ENCODE data around the gene GPHB5.
"Not testable (repeated sequence)": the region's sequence is repeated elsewhere in the genome, so short reads cannot be mapped to it uniquely, and the experiment has no call there.

Gene GPHB5

GRCh38 chr14:63292805-63293204, 25.9 kb downstream of the GPHB5 start:
- no peak for DNase-seq

- no peak for DNase-seq
These were observed 27.8 kb downstream of the GPHB5 start for GRCh38 chr14:63290741-63291430.

- no peak for DNase-seq
These were observed 29.9 kb downstream of the GPHB5 start for GRCh38 chr14:63288853-63289252.

DNA sequence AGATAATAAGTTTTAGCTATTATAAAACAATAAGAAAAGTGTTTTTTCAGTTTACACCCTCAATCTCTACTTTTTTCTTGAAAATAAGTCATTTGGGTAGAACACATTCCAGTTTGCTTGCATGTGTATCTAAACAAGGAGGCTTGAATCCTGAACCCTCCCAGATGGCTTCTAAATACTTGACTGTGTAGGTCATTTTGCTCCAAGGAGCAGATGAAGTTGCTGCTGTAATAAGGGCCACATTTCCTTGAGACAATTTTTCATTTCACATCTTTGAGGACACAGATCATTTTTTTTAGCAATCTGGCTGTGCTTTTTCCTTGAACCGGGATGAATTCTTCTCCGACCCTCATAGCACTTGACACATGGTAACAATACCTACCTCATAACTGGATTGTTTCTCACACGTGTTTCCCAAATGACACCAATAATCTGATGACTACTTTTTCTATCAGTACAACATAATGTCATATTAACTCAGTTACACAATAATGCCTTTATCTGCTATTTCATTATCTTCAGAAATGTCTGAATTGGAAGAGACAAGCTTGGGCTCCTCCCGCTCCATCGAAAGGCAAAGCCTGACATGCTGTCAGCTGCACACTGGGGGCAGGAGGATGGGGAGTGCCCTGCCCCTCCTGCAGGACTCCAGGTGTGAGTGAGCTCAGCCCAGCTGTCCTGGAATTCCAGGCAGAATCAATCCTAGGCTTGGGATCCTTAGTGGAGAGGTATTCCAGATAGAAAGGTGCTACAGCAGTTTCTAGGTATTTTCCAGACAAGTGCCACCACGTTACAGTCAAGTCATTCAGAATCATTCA, 30.9 kb downstream of the GPHB5 start:
- no peak for DNase-seq

- no peak for DNase-seq
These were observed 32.7 kb downstream of the GPHB5 start for GRCh38 chr14:63286071-63286470.

GRCh38 chr14:63283884-63284248, 34.9 kb downstream of the GPHB5 start:
- no peak for DNase-seq

GRCh38 chr14:63282997-63283883, 35.5 kb downstream of the GPHB5 start:
- no peak for DNase-seq

GRCh38 chr14:63279933-63280332, 38.8 kb downstream of the GPHB5 start:
- DNase-seq = not testable (repeated sequence)

DNA sequence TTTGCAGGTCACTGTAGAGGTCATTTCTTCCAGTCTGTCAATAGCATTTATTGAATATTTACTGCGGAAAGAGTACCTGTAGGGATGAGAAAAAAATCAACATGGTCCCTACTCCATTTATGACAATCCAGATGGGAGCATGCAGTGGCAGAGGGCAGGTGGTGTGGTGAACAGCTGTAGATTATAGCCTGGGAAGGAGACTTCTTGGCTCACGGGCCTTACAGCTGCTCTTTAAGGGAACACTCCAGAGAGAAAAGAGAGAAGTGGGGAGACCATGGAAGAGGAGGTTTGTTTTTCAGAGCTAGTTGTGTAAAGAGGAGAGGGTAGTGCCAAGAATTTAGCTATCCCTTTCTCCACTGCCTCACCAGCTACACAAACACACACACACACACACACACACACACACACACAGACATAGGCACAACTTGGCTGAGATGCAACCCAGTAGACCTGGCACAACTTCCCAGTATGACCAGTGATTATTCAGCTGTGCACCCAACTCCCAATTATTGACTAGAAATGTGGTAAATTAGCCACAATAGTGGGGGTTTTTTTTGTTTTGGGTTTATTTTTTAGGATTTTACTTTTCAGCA, 41.0 kb downstream of the GPHB5 start:
- no peak for DNase-seq

- no peak for DNase-seq
These were observed 42.0 kb downstream of the GPHB5 start for GRCh38 chr14:63276492-63277342.

DNA sequence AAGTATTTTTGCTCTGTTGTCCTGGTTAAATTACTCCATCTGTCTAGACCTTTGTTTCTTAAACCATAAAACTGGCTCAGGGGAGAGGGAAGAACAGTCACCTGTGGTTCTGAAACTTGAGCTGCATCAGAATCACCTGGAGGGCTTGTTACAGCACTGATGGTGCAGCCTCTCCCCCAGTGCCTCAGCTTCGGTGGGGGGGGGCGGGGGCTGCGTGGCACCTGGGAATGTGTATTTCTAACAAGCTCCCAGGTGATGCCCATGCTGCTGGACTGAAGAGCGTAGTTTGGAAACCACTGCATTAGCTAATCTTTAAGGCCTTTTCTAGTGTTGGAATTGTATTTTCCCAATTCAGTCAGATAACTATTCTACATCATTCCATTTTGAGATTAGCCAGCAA, 42.7 kb downstream of the GPHB5 start:
- no peak for DNase-seq

GRCh38 chr14:63275611-63276010, 43.1 kb downstream of the GPHB5 start:
- DNase-seq = no peak

DNA sequence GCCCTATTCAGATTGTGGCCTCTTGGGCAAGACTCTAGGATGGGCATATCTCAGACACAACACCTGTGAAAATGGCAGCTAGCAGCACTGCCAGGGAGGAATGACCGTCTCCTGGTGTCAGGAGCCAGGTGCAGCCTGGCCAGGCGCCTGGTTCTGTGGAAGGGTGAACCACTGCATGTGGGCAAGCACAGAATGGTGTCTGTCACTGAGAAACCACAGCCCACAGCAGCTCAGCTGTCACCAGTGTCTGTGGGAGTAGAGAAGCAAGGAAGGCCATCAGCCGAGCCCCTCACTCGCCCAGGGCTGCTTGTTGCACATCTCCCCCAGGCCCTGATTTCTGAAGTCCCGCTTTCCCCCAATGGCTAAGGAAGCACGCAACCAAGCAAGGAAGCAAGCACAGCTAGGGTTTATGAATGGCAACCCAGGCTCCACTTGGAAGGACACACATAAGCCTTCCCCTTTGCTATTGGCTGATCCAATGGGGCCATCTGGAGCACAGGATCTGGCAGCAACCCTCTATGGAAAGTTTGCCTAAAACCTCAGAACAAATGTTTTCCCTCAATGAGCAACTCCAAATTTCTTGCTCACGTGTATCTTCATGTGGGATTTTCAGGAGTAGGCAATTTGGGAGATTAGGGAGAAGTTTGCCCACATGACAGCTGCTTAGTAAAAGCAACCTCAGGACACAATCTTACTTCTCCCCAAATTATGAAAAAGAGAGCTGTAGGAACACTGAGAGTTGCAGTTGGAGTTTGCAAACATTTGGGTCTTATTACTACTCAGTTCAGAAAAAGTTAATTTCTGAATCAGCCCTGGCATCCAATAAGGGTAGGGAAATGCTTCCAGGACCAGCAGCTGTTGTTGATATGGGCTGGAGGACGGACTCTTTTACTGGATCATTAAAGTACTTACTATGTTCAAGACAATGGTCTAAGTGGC, 44.7 kb downstream of the GPHB5 start:
- DNase-seq = no peak

- DNase-seq = no peak
These were observed 45.6 kb downstream of the GPHB5 start for GRCh38 chr14:63273129-63273528.

DNA sequence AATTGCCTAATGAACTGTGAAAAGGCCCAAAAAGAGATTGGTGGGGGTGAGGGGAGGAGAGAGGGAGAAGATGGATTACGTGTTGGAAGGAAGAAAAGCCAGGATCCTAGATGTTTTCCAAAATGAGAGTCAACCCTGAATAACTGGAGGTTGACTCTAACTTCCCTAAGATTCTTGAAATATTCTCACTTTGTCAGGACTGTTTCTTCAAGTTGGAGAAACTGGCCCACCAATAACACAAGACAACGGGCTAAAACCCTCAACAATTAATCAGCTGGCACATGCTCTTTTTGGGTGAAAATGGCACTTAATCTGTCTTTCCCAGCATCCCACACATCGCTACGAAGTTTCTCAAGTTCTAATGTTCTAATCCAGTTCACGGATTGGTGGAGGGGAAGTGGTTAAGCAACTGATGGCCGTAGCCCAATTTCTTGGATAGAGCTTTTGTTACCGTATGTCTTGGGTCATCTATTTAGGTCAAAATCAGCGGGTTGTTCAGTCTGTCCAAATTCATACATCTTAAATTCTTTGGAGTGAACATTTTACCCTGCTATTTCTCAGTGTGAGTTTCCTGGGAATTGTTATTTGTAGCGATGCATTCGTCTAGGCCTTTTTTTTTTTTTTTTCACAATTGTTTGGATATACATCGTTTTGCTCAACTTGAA, 49.0 kb downstream of the GPHB5 start:
- no peak for DNase-seq

DNA sequence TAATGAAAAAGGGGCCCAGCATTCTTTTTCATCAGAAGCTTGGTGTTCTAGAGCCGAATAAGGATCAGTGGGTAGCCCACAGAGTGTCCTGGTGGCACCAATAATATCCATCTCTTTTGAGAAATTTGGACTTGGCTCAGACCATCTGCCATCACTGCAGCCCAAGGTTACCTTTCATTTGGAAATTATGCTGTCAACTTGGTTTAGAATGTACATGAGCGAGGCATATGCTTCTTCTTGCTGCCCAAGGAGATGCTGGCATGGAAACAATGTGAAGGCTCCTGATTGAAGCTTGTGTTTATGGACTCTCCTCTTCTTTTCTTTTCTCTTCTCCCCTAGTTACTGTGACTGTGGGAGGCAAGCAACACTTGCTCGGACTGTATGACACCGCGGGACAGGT, 50.0 kb downstream of the GPHB5 start:
- no peak for DNase-seq

GRCh38 chr14:63267171-63267570, 51.6 kb downstream of the GPHB5 start:
- DNase-seq = no peak

DNA sequence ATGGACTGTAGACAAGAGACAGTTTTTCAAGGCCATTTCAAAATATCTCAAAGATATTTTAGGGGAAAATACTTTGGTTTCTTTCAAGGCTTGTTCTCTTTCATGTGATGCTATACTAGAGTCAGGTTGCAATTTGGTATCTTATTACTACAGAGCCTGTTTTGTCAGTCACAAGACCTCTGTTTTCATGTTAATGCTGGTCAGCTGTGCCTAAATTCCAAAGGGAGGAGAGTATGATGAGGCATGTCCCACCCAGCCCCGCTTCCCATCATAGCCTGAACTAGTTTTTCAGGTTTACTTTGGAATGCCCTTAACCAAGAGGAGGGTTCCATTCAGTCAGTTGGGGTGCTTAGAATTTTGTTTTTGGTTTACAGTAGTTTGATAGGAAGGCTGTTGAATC, 52.6 kb downstream of the GPHB5 start:
- no peak for DNase-seq

Data from activated effector memory CD4-positive, alpha-beta T cell treated with Interleukin-2 at 50 U/mL for 16 hours (primary cell).